ENCODE results near the gene THBS3.
A peak's percentile ranks its signal among the peaks of the same experiment; 100 is the strongest.

DNA sequence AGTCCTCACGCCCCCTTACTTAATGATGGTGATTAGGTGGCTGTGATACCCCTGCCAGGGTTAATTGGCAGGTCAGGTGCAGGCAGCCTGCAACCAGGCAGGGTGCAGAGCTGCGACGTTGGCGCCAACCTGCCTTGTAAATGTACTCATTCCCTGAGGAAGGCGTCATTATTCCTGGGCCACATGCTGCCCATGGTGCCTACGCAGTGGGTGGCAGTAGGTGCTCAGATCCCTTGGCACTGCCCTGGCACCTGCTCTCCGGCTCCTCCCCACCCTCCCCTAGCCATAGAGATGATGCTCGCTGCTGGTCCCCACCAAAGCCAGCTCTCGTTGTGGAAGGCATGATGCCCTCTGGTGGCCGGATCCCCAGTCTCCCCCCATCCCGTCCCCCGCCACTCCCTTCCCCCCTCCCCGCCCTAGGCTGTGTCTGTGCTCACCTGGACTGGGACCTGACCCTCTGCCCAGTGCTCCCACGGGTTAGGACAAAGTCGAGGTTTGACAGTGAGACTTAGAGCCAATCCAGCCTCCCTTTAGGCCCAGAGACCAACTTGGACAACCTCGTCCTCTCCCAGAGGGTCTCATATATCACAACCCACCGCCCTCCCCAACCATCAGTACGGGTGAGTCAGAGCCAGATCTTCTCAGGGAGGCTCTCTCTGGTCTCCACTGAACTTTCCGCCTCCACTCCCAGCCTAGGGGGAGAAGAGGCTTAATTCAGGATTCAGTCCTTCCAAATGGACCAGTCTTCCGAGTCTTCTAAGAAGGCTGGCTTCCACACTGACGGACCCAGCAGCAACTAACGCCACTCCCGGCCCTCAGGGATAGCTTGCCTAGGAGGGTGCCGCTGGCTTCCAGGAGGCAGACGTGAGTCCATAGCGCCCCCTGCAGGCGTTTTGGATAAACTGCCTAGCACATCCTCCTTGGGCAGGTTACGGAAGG is 40.3 kb downstream of the THBS3 start:
- TF ChIP-seq, protein P1, sequence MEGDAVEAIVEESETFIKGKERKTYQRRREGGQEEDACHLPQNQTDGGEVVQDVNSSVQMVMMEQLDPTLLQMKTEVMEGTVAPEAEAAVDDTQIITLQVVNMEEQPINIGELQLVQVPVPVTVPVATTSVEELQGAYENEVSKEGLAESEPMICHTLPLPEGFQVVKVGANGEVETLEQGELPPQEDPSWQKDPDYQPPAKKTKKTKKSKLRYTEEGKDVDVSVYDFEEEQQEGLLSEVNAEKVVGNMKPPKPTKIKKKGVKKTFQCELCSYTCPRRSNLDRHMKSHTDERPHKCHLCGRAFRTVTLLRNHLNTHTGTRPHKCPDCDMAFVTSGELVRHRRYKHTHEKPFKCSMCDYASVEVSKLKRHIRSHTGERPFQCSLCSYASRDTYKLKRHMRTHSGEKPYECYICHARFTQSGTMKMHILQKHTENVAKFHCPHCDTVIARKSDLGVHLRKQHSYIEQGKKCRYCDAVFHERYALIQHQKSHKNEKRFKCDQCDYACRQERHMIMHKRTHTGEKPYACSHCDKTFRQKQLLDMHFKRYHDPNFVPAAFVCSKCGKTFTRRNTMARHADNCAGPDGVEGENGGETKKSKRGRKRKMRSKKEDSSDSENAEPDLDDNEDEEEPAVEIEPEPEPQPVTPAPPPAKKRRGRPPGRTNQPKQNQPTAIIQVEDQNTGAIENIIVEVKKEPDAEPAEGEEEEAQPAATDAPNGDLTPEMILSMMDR (IDR thresholded peaks at IDR 0.05), result peak; percentile 81 to 93 (median 90)
- TF ChIP-seq POLR2A (IDR thresholded peaks at IDR 0.05), result no peak
